Astrocyte of the spinal cord (primary cell): ENCODE measurements around the gene COL6A1.

Source experiments
- DNase-seq: peaks from one replicate; pipeline ENCODE4 v3.0.0; 2011; ENCODE audit warnings: low read depth, low spot score
- H3K4me3 ChIP-seq: 2 replicates; pipeline ENCODE4 v1.5.1; 2011; ENCODE audit warnings: low read depth, mild to moderate bottlenecking, low read length, moderate library complexity
- CTCF ChIP-seq: IDR thresholded peaks from 2 replicates; pipeline ENCODE4 v1.5.1; 2012; ENCODE audit warnings: low read depth, mild to moderate bottlenecking, low read length, inconsistent platforms
- in situ Hi-C: cut with HindIII; loops from 2 replicates; pipeline ENCODE4 v1.10.0; 2017; ENCODE audit warnings: low sequenced_read_pairs

The COL6A1 gene

GRCh38 chr21:45941338-45941710 is 40.2 kb upstream of the COL6A1 start:
- in situ Hi-C loops: no loop called here
- no peak for TF ChIP-seq CTCF
- DNase-seq: no peak
- no peak overlapping the region for H3K4me3 ChIP-seq

- no peak overlapping the region for H3K4me3 ChIP-seq
- in situ Hi-C loops: no loop called here
- TF ChIP-seq CTCF: no peak
- no peak for DNase-seq
These were observed 39.6 kb upstream of the COL6A1 start for GRCh38 chr21:45941717-45942546.

- TF ChIP-seq CTCF: no peak
- in situ Hi-C loops: no loop called here
- DNase-seq: no peak
These were observed 38.6 kb upstream of the COL6A1 start for GRCh38 chr21:45942755-45943629.

GRCh38 chr21:45943630-45944540 is 37.7 kb upstream of the COL6A1 start:
- DNase-seq: no peak
- in situ Hi-C loops: no loop called here
- TF ChIP-seq CTCF: no peak
- H3K4me3 ChIP-seq: no peak overlapping the region

More at GRCh38 chr21:45942755-45943629, 38.6 kb upstream of the COL6A1 start:
- H3K4me3 ChIP-seq: no peak overlapping the region

- TF ChIP-seq CTCF: no peak
- DNase-seq: no peak
- in situ Hi-C loops: no loop called here
- H3K4me3 ChIP-seq: no peak overlapping the region
These were observed 37.0 kb upstream of the COL6A1 start for GRCh38 chr21:45944601-45945000.
